ENCODE data around the gene PLIN4.
"Not testable (repeated sequence)": the region's sequence is repeated elsewhere in the genome, so short reads cannot be mapped to it uniquely, and the experiment has no call there.

The PLIN4 gene

DNA sequence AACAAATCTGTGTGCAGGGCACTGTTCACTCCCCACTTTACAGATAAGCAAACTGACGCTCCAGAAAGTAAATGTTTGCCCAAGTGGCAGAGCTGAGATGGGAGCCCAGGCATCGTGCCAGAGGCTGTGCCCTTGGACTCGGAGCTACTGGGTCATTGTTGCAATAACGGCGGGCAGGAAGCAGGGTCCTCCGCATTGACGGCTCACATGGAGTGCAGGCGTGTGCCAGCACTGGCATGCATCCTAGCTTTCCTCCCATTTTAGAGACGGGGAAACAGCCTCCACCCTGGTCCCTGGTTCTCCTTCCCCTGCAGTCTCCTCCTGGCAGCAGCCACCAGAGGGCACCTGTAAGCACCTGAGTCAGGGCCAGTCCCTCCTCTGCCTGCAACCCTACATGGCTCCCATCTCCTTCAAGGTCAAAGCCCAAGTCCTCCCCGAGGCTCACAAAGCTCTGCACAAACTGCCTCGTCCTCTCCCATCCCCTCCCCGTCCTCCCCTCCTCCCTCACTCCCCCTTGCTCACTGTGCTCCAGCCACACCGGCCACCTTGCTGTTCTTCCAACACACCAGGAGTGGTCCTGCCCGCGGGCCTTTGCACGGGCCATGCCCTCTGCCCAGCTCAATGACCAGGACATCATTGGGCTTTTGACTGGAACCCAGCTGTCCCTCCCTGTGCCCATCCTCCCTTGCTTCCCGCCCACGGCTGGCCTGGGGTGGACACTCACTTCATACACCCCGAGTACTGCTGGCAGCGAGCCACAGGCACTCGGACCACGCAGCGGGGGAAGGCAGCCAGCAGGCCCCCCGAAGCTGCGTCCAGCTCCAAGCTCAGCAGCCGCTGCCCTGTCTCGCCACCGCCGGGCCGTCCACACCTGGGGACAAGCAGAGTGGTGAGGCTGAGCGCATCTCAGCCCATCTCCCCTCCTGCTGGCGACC lies 29.3 kb upstream of the PLIN4 start:
- peak; percentile 50 for ATAC-seq
- peak; percentile 46 for DNase-seq

DNA sequence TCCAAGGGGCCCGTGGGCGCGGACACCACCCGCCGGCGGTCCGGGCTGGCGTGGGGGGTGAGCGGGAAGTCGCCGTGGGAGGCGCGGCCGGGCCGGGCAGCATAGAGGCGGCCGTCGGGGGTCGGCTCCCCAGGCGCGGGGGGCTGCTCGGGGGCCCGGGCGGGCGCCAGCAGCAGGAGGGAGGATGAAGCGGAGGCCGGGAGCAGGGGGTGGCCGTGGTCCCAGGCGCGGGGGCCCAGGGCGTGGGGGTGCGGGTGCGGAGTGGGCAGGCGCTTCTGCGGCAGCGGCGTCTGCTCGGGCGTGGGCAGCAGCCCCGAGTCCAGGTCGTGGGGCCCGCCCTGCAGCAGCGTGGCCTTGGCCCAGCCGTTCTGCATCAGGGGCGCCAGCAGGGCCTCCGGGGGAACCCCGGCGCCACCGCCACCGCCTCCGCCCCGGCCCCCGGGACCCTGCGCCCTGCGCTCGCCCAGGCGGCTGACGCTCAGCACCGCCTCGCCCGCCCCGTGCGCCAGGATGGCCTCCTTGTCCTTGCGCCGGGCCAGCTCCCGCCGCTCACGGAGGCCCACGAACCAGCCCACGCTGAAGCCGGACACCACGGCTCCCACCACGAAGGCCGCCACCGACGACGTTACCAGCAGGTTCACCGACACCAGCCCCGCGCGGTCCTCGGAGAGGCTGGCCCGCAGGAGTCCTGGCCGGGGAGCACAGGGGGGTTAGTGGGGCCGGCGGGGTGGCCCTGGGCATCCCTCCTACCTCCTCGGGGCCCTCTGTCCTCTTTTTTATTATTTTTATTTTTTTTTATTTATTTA lies 25.8 kb upstream of the PLIN4 start:
- ATAC-seq (no peak), DNase-seq (no peak)

DNA sequence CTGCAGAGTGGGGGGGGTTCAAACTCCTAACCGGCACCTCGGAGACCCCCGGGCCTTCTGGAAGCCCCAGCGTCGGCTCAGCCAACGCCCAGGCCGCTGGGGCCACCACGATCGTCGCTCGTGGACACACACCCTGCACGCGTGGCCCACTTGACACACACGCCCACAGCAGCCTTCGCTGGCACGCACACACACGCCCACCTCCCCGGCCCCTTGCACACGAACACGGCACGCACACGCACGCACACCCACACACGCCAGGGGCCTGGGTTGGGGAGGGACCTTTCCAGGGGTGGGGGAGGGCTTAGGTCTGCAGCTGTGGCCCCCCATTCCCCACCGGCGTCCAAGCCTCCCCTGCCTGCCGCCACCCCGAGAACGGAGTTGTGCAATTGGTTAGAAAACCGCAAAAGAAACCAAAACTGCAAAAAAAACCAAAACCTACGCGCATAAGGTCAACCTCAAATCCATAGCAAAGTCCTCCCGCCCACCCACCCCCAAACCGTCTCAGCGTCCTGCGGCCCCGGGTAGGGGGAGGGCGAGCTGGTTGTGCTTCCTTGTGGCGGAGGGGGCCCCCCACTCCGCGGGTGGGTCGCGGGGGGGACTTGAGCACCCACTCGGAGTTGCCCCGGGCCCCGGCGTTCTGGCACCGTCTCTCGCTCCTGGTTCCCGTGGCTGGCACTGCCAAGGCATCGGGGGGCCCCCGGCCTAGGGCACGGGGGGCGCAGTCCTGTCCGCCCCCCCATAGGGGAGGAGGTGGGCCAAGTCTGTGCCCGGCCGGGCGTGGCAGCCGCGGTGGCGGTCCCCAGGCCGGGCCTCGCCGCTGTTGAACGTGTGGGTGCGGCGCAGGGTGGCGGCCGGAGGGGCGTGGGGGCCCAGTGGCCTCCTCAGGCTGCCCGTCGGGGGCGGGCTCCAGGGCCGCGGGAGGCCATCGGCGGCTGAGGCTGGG lies 24.9 kb upstream of the PLIN4 start:
- ATAC-seq (no peak), DNase-seq (no peak)

DNA sequence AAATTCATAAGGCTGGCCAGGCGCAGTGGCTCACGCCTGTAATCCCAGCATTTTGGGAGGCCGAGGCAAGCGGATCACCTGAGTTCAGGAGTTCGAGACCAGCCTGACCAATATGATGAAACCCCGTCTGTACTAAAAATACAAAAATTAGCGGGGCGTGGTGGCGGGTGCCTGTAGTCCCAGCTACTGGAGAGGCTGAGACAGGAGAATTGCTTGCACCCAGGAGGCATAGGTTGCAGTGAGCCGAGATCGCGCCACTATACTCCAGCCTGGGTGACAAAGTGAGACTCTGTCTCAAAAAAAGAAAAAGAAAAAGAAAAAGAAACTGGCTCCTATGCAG lies 23.5 kb upstream of the PLIN4 start:
- not testable (repeated sequence) for DNase-seq, ATAC-seq

DNA sequence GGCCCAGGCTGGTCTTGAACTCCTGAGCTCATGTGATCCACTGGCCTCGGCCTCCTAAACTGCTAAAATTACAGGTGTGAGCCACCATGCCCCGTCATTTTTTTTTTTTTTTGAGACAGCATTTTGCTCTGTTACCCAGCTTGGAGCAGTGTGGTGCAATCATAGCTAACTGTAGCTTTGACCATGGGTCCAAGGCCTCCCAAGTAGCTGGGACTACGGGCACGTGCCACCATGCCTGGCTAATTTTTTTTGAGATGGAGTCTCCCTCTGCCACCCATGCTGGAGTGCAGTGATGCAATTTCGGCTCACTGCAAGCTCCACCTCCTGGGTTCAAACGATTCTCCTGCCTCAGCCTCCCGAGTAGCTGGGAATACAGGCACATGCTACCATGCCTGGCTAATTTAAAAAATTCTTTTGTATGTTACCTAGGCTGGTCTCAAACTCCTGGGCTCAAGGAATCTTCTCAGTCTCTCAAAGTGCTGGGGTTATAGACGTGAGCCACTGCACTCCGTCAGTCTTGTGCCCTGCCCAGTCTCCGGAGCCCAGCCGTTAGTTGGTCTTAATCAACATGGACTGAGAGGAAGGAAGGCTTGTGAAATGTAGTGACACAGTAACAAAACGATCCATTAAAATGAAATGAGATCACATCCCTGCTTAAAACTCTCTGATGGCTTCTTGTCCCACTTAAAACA lies 23.0 kb upstream of the PLIN4 start:
- no peak for DNase-seq
- no peak for ATAC-seq

DNA sequence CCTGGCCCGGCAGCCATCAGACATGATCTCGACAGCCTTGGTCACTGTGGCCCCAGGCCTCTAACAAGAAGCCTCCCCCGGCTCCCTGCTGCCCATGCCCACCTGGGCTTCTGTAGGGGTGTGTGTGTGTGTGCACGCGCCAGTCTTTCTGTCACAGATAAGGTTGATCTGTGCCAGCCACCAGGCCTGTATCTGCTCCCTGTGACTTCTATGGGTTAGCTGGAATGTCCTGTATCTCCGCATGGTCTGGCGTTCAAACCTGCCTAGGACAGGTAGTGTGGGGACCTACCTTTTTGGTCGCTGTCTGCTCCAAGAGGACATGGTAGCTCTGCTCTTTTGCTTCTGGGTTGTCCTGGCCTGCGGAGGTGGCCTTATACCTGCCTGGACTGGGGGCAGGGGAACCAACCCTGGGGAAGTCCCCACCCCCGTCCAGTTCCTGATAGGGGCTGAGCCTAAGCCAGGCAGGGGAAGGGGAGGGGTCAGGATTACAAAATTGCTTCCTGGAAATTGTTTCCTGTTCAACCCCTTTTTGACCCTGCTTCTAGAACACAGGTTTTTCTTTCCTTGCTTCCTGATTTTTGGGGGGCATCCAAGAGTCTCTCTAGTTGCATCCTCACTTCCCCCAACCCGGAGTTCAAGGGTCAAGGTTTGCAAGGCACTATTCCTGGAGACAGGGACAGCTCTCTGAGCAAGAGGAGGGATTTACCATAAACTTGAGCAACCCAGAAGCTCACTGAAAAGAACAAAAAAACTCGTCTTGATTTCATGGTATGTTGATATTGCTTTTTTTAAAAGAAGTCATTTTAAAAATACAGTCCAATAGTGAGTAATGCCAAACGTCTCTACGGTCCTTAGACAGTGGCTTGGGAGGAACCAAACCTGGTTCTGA lies 21.7 kb upstream of the PLIN4 start, which contains the start of gene LRG1:
TSS of gene LRG1 (minus strand) at position 344 of the 889 bp plus-strand sequence. CDS start at position 321, 23 bp downstream.
- DNase-seq (peak; percentile 24), ATAC-seq (no peak)

DNA sequence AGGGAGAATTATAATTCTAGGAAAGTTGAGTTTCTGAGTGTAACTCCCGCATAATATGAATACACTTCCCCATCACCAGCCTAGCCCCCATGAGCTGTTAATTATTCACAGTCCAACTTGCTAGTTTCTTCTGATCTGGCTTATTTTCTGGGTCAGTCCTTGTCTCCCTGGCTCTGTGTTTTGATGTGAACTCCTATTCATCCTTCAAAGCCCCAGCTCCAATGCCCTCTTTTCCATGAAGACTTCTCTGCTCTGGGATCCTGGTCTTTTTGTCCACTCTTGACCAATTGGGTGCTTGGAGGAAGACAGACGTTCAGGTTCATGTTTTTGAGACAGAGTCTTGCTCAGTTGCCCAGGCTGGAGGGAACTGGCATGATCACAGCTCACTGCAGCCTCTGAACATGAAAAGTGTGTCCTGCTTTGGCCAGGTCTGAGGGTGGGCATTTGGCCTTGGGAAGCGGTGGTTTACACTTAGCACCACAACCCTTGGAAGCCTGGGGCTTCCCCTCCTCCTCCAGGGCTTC lies 20.9 kb upstream of the PLIN4 start:
- DNase-seq (no peak), ATAC-seq (no peak)

DNA sequence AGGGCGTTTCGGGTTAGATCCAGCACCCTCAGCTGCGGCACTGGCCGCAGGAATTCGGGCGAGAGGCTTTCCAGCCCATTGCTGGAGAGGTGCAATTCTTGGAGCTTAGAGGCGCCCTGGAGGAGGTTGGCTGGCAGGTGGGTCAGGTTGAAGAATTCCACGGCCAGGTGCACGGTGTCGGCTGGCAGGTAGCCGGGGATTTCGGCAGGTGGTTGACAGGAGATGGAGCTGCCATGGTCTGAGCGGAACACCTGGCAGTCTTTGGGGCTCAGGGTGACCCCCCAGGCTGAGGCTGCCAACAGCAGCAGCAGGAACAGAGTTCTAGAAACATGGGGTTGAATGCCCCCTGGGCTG lies 20.3 kb upstream of the PLIN4 start:
- no peak for ATAC-seq

DNA sequence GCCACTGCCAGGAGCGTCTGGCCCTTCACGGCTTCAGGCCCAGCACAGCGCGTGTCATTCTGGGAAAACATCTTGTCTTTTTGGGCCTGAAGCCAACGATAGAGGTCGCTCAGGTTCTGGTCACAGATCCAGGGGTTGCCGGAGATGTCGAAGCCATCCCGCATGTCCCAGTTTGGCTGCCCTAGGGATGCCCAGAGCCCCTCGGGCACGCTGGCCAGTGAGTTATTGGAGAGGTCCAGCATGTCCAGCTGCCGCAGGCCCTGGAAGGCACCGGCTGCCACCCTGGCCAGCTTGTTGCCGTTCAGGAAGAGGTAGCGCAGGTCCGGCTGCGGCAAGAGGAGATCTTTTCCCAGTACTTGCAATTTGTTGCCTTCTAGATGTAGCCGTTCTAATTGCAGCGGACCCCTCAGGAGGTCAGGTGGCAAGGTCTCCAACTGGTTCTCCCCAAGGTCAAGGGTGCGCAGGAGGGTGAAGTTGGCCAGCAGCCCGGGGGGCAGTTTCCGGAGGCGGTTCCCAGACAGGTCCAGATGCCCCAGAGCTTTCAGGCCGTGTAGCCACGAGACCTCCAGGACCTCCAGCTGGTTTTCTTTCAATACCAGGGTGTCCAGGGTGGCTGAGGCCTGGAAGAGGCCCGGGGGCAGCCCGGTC lies 19.8 kb upstream of the PLIN4 start:
- no peak for ATAC-seq
- no peak for DNase-seq

More for the DNA sequence above, 20.3 kb upstream of the PLIN4 start:
- no peak for DNase-seq

DNA sequence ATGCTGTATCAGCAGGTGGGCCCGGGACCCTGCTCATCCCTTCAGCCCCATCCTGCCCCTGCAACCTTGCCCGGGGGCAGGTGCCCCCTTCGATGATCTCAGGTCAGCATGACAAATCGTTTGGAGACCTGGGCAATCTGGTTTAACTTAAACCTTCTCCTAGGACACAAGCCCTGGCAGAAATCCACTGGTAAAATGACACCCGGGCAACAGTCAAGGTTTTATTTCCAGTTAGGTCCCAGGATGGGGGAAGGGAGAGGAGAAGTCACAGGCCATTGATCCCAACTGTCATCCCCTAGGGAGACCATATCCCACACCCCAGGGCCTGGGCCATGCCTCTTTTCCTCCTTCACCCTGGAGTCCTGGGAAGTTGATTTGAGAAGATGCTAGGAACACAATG lies 18.5 kb upstream of the PLIN4 start:
- DNase-seq (no peak), ATAC-seq (no peak)

DNA sequence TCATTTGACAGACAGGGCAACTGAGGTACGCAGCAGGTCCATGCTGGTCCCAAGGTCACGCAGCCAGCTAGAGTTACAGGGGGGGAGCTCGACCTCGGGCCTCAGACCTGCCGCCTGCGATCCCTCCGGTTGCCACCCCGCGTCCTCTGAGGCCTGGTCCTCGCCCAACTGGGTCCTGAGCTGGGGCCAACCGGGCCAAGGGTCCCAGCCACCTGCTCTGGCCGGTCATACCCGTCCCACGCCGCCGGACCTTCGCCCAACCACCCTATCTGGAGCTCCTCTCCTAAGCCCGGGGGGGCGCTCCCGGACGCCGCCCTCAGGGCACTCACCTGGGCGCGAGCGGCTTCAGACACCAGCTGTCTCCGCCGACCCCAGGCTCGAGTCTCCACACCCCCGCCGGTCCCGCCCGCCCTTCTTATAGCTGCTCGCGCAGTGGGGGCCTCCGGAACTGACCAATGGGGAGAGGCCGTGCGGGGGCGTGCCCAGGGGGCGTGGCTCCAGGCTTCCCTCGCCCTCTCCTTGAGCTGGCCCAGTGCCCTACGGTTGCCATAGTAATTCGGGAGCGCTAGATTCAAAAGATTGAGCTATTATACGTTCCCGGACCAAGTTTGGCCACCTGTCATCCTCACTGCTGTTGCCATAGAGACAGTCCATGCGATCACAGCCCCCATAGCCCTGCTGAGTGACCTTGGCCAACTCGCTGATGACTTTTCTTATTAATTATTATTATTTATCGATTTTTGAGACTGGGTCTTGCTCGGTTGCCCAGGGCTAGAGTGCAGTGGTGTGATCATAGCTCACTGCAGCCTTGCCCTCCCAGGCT lies 16.8 kb upstream of the PLIN4 start, which contains the start of gene PLIN5:
TSS of gene PLIN5 (minus strand) at position 389 of the 823 bp plus-strand sequence. CDS start 1,150 bp downstream, outside the sequence.
- ATAC-seq (peak; percentile 53), DNase-seq (peak; percentile 67)

DNA sequence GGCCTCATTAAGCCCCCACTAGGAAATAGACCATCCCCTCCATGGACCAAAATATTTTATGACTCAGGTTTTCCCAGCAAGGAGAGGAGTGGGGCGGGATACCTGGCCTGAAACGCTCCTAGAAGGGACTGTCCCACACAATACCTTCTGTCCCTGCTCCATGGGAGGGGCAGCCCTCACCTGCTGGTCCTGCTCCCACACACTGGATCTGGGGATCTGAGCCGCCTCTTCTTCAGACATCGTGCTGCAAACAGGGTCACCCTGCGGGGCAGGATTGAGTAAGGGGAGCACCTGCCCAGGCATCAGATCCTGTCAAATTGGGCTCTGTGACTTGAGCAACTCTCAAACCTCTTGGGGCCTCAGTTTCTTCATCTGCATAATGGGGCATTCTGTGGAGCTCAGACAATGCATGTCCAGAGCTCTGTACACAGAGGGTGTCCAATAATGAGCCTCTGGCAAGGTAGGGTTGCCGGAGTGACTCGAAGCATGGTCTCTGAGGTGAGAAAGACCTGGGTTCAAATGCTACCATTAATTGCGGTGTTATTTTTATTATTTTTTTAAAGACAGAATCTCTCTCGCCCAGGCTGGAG lies 15.6 kb upstream of the PLIN4 start:
- DNase-seq, result no peak
- no peak for ATAC-seq

DNA sequence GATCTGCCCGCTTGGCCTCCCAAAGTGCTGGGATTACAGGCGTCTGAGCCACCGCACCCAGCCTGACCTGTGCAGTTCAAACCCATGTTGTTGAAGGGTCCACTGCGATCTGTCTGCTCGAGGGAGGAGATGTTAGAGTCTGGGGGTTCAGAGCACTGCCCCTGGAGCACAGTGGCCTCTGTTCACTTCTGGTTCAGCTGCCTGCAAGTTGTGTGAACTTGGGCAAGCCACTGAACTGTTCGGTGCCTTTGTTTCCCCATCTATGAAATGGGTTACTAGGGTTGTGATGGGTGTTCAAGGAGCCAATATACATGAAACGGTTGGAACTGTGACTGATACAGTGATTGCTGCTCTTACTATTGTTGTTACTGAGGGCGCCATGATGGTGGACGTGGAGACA lies 15.0 kb upstream of the PLIN4 start:
- no peak for DNase-seq
- ATAC-seq, result no peak

DNA sequence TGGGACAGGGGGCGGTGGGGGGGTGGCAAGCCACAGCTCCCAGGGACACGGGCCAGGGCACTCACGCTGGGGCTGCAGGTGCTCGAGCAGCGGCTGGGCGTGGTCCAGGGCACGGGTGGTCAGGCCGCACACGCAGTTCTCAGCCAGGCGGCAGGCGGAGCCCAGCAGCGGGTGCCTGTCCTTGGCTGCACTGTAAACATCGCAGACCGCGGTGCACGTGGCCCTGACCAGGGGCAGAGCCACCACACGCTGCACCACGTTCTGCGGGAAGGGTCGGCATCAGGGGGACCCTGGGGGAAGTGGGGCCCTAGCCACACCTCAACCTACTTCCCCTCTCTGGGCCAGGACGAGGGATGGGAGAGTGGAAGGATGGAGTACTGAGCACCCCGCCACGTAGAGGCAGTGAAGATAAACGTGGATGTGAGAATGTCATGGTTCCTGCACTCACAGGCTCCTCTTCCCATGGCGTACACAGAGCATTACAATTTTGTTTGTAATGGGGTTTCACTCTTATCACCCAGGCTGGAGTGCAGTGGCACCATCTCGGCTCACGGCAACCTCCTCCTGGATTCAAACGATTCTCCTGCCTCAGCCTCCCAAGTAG lies 13.4 kb upstream of the PLIN4 start:
- peak; percentile 33 for ATAC-seq
- no peak for DNase-seq

DNA sequence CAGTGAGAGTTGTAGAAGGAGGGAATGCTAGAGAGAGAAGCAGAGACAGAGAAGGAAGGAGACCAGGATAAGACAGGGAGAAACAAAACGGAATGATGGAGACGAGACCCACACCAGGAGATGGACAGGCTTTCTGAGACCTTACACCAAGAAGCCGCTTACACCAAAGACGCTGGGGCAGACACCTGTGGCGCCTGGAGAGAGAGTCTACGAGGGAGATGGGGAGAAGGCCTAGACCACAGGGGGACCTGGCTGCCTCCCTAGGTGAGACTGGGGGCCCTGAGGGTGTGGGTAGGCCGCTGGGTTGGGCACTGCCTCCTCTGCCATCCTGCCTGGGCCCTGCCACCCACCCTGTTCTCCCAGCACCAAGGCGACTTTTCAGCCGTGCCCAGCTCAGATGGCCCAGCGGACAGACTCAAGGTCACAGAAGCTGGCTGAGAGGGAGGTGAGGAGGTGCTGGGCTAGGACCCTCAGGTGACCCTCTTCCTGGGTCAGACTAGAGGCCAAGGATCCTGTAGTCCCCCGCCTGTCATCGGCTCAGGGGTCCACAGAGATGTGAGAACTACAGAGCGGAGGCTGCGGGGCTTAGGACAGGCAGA lies 11.7 kb upstream of the PLIN4 start:
- DNase-seq (no peak), ATAC-seq (no peak)

DNA sequence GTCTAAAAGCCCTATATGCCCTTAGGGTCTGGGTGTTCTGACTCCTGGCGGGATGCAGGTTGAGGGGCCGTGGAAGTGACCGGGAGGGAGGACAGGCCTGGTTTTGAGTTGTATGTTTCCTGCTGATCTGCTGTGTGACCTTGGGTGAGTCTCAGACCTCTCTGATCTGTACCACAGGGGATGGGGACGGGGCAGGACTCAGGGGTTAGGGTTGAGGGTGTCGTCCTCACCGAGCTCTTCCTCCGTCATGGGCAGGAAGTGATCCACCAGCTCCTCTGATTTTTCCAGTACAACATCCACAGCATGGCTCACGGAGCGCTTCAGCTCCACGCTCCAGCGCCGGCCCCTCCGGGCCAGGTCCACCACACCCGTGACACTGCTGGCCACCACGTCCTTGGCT lies 10.6 kb upstream of the PLIN4 start:
- ATAC-seq (no peak), DNase-seq (no peak)

DNA sequence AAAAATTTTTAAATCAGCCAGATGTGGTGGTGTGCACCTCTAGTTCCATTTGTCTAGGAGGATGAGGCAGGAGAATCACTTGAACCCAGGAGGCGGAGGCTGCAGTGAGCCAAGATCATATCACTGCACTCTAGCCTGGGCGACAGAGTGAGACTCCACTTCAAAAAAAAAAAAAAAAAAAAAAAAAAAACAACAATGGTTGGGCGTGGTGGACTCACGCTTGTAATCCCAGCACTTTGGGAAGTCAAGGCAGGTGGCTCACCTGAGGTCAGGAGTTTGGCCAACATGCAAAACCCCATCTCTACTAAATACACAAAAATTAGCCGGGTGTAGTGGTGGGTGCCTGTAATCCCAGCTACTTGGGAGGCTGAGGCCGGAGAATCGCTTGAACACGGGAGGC lies 9.1 kb upstream of the PLIN4 start:
- not testable (repeated sequence) for ATAC-seq, DNase-seq

Measured in stimulated activated naive CD8-positive, alpha-beta T cell treated with anti-CD3 and anti-CD28 coated beads, Interleukin-15, Interleukin-2, amounts not matched to agents 100 U/mL and 50 U/mL, for 24 hours (primary cell).